ENCODE results near the gene ORAI3. TPM values are rescaled to one million over a fixed set of nuclear protein-coding genes. Genes with fewer than 3 reads are reported as not detected.

ORAI3 gene
- total and polyA plus RNA-seq, 2 of the 13 experiments (the other 11 are each of a cell fraction or from before 2014, with no cell fraction given), result 11.4 to 32.0 TPM

DNA sequence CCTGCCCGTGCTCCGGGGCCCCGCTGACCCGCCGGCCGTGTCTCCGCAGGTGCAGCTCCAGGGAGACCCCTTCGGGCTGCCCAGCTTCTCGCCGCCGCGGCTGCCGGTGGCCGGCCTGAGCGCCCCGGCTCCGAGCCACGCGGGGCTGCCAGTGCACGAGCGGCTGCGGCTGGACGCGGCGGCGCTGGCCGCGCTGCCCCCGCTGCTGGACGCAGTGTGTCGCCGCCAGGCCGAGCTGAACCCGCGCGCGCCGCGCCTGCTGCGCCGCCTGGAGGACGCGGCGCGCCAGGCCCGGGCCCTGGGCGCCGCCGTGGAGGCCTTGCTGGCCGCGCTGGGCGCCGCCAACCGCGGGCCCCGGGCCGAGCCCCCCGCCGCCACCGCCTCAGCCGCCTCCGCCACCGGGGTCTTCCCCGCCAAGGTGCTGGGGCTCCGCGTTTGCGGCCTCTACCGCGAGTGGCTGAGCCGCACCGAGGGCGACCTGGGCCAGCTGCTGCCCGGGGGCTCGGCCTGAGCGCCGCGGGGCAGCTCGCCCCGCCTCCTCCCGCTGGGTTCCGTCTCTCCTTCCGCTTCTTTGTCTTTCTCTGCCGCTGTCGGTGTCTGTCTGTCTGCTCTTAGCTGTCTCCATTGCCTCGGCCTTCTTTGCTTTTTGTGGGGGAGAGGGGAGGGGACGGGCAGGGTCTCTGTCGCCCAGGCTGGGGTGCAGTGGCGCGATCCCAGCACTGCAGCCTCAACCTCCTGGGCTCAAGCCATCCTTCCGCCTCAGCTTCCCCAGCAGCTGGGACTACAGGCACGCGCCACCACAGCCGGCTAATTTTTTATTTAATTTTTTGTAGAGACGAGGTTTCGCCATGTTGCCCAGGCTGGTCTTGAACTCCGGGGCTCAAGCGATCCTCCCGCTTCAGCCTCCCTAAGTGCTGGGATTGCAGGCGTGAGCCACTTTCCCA lies 46.6 kb upstream of the ORAI3 start (continued):
- TF ChIP-seq MEIS1 (CRISPR knock-in tag; IDR thresholded peaks at IDR 0.05; ENCODE audit: borderline replicate concordance) (no peak), HCFC1 (IDR thresholded peaks at IDR 0.05; ENCODE audit: low read depth, low read length) (no peak; the same call in 1 of the 2 replicates), IKZF1 (IDR thresholded peaks at IDR 0.05) (no peak), POGZ (CRISPR knock-in tag; IDR thresholded peaks at IDR 0.05) (0 out of 2 replicates have a peak, but pooled peaks have one; percentile 18), NFIC (IDR thresholded peaks at IDR 0.05; ENCODE audit: low read length) (no peak), ZSCAN9 (CRISPR knock-in tag; IDR thresholded peaks at IDR 0.05; ENCODE audit: borderline replicate concordance) (no peak; the same call in 1 of the 2 replicates), BORCS8-MEF2B (CRISPR knock-in tag; IDR thresholded peaks at IDR 0.05) (no peak; the same call in 1 of the 2 replicates), ZNF776 (CRISPR knock-in tag; IDR thresholded peaks at IDR 0.05) (peak; percentile 73), MYC (CRISPR knock-in tag; IDR thresholded peaks at IDR 0.05; ENCODE audit: borderline replicate concordance) (0 out of 2 replicates have a peak, but pooled peaks have one; percentile 13), HMG20A (CRISPR knock-in tag; IDR thresholded peaks at IDR 0.05; ENCODE audit: borderline replicate concordance) (no peak), SMAD9 (CRISPR knock-in tag; IDR thresholded peaks at IDR 0.05) (no peak)
- TF ChIP-seq, protein P1, sequence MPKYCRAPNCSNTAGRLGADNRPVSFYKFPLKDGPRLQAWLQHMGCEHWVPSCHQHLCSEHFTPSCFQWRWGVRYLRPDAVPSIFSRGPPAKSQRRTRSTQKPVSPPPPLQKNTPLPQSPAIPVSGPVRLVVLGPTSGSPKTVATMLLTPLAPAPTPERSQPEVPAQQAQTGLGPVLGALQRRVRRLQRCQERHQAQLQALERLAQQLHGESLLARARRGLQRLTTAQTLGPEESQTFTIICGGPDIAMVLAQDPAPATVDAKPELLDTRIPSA (CRISPR knock-in tag; IDR thresholded peaks at IDR 0.05; ENCODE audit: borderline replicate concordance), result no peak
- TF ChIP-seq, protein P2, sequence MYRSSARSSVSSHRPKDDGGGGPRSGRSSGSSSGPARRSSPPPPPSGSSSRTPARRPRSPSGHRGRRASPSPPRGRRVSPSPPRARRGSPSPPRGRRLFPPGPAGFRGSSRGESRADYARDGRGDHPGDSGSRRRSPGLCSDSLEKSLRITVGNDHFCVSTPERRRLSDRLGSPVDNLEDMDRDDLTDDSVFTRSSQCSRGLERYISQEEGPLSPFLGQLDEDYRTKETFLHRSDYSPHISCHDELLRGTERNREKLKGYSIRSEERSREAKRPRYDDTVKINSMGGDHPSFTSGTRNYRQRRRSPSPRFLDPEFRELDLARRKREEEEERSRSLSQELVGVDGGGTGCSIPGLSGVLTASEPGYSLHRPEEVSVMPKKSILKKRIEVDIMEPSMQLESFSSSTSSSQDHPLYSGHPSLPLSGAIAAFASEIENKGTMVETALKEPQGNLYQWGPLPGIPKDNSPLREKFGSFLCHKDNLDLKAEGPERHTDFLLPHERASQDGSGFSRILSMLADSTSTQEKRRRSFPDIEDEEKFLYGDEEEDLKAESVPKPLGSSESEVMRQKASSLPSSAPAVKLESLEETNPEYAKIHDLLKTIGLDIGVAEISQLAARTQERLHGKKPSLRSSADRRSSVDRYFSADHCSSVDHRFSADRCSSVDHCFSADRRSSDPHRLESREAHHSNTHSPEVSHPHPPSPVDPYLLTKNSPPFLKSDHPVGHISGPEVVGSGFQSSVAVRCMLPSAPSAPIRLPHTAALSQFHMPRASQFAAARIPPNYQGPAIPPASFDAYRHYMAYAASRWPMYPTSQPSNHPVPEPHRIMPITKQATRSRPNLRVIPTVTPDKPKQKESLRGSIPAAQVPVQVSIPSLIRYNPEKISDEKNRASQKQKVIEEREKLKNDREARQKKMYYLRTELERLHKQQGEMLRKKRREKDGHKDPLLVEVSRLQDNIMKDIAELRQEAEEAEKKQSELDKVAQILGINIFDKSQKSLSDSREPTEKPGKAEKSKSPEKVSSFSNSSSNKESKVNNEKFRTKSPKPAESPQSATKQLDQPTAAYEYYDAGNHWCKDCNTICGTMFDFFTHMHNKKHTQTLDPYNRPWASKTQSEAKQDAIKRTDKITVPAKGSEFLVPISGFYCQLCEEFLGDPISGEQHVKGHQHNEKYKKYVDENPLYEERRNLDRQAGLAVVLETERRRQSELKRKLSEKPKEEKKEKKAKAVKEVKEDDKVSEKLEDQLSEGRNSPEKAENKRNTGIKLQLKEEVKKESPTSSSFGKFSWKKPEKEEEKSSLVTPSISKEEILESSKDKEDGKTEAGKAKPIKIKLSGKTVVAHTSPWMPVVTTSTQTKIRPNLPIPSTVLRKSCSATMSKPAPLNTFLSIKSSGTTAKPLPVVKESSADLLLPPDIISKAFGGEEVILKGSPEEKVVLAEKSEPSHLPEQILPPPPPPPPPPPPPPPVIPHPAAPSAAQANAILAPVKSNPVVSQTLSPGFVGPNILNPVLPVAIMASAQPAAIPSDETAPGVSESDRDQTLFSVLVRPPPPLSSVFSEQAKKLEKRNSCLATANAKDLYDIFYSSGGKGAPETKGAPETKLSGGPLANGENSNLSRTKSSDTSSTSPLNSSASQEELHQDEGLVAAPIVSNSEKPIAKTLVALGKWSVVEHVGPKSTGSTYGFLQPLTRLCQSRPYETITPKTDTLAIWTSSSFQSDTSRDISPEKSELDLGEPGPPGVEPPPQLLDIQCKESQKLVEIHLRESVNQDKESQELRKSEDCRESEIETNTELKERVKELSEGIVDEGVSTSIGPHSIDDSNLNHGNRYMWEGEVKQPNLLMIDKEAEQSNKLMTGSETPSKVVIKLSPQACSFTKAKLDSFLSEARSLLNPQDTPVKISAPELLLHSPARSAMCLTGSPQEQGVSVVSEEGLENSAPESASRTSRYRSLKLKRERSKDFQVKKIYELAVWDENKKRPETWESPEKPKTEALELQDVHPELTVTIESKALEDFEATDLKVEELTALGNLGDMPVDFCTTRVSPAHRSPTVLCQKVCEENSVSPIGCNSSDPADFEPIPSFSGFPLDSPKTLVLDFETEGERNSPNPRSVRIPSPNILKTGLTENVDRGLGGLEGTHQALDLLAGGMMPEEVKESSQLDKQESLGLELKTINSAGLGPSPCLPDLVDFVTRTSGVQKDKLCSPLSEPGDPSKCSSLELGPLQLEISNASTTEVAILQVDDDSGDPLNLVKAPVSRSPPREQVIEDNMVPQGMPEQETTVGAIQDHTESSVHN (CRISPR knock-in tag; IDR thresholded peaks at IDR 0.05), result no peak
- TF ChIP-seq, protein P3, sequence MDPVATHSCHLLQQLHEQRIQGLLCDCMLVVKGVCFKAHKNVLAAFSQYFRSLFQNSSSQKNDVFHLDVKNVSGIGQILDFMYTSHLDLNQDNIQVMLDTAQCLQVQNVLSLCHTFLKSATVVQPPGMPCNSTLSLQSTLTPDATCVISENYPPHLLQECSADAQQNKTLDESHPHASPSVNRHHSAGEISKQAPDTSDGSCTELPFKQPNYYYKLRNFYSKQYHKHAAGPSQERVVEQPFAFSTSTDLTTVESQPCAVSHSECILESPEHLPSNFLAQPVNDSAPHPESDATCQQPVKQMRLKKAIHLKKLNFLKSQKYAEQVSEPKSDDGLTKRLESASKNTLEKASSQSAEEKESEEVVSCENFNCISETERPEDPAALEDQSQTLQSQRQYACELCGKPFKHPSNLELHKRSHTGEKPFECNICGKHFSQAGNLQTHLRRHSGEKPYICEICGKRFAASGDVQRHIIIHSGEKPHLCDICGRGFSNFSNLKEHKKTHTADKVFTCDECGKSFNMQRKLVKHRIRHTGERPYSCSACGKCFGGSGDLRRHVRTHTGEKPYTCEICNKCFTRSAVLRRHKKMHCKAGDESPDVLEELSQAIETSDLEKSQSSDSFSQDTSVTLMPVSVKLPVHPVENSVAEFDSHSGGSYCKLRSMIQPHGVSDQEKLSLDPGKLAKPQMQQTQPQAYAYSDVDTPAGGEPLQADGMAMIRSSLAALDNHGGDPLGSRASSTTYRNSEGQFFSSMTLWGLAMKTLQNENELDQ (CRISPR knock-in tag; IDR thresholded peaks at IDR 0.05; ENCODE audit: borderline replicate concordance), result no peak
- TF ChIP-seq, protein P4, sequence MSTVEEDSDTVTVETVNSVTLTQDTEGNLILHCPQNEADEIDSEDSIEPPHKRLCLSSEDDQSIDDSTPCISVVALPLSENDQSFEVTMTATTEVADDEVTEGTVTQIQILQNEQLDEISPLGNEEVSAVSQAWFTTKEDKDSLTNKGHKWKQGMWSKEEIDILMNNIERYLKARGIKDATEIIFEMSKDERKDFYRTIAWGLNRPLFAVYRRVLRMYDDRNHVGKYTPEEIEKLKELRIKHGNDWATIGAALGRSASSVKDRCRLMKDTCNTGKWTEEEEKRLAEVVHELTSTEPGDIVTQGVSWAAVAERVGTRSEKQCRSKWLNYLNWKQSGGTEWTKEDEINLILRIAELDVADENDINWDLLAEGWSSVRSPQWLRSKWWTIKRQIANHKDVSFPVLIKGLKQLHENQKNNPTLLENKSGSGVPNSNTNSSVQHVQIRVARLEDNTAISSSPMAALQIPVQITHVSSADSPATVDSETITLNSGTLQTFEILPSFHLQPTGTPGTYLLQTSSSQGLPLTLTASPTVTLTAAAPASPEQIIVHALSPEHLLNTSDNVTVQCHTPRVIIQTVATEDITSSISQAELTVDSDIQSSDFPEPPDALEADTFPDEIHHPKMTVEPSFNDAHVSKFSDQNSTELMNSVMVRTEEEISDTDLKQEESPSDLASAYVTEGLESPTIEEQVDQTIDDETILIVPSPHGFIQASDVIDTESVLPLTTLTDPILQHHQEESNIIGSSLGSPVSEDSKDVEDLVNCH (CRISPR knock-in tag; IDR thresholded peaks at IDR 0.05), result no peak
